Breast epithelium (tissue), 3 donors: ENCODE results near the gene EFNA5.

ENCODE experiments used
- CTCF ChIP-seq, 3 donors: fragments of 450-650 bp; IDR thresholded peaks; one replicate each; pipeline ENCODE4 v1.5.1; 2016 to 2017; ENCODE audit warnings: antibody characterized with exemption in 3 of 3, mild to moderate bottlenecking in 3 of 3, moderate library complexity in 3 of 3
- POLR2A ChIP-seq: fragments of 450-650 bp; IDR thresholded peaks from one replicate; pipeline ENCODE4 v1.6.1; 2016; ENCODE audit warnings: antibody characterized with exemption, mild to moderate bottlenecking, moderate library complexity
- POLR2AphosphoS5 ChIP-seq, 3 donors: sonication (generic); formaldehyde crosslinking; IDR thresholded peaks; one replicate each; pipeline ENCODE4 v1.6.1; 2017; ENCODE audit warnings: antibody characterized with exemption in 3 of 3

- no peak for TF ChIP-seq CTCF (IDR thresholded peaks at IDR 0.05)
- TF ChIP-seq POLR2A: no peak
- TF ChIP-seq POLR2AphosphoS5 (IDR thresholded peaks at IDR 0.05): no peak
Observed at GRCh38 chr5:107653685-107654084, 17.1 kb downstream of the EFNA5 start.
